GM21737 (cell line): ENCODE data around the gene VPS8.

Experiments
- ATAC-seq: cut with Tn5 transposase; IDR thresholded peaks from one replicate; pipeline ENCODE4 v1.9.1; 2021; ENCODE audit warnings: mild to moderate bottlenecking, moderate library complexity; ENCODE audit not compliant: unreplicated experiment

The VPS8 gene

DNA sequence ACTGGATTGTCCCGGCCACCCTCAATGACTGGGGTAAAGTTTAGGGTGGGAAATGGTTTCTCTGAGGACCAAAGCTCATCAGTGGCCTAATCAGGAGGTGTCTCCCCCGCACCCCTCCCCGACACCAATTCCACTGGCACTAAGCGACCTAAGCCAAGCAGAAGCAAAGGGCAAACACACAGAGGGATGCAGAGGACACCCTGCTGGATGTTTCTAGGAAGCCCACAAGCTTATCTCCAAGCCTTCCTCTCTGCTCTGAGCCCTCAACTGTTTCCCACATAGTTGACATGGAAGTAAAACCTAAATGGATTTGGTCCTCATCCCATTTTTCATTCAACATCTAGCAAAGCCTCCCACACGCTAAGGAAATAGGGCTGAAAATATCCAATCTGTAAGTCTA lies 272.4 kb downstream of the VPS8 start:
- ATAC-seq, result no peak

DNA sequence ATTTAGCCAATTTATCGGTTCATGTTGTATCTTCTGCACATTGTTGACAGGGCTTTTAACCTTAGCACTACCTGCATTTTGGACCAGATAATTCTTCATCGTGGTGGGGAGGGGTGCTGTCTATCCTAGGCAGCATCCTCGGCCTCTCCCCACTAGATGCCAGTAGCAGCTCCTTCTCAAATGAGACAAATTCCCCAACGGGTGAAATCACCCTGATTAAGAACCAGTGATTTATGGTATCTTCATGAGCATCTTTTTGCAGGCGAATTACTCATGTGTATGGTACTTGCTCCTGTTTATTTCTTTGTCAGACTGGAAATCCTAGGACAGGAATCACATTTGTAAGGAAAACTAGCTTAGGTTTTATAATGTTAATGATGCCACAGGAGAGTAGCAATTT lies 272.9 kb downstream of the VPS8 start:
- ATAC-seq, result no peak

- no peak for ATAC-seq
Observed at GRCh38 chr3:185087419-185087818, 275.5 kb downstream of the VPS8 start.

DNA sequence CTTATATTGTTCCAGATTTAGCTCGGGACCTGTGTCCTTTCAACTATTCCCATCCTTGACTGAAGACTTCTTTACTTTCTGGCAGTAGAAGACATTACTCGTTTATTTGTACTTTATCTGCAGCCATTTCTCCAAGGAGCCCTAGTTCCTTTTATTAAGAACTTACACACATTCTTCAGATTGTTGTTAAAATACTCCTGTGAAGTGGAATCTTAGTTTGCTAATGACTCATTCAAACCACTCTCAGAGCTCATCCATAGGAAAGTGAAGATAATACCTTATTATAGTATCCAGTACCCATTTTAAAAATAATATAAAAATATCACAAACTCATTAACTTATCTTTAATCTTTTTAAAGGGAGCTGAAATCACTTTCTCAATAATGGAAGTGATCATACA lies 277.4 kb downstream of the VPS8 start:
- no peak for ATAC-seq

- no peak for ATAC-seq
Observed at GRCh38 chr3:185089751-185090150, 277.8 kb downstream of the VPS8 start.

- no peak for ATAC-seq
Observed at GRCh38 chr3:185090811-185091210, 278.8 kb downstream of the VPS8 start.

DNA sequence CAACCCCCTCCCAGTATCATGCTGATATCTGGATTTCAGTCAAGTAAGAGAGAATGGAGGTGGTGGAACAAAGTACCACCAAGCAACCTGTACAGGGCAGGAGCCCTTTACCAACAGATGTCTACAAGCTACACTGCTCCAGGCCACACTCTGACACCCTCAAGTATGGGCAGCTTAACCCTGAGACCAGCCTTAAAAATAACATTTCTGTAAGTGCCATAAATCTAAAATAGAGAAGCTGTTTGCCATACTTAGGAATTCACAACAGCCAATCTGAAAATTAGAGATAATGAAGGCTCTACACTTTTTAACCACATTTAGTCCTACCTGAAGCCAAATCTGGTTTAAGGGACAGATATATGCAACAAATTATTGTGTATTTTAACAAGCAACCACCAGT lies 281.1 kb downstream of the VPS8 start:
- no peak for ATAC-seq

GRCh38 chr3:185094697-185095096 lies 282.7 kb downstream of the VPS8 start:
- no peak for ATAC-seq
